HG03575 (cell line): Measurements from ENCODE around the gene PHF3.

Experiments used
- ATAC-seq: cut with Tn5 transposase; IDR thresholded peaks from one replicate; pipeline ENCODE4 v1.9.1; 2021; ENCODE audit not compliant: unreplicated experiment, insufficient number of reproducible peaks, low FRiP score; ENCODE audit errors: extremely low read depth

The PHF3 gene

DNA sequence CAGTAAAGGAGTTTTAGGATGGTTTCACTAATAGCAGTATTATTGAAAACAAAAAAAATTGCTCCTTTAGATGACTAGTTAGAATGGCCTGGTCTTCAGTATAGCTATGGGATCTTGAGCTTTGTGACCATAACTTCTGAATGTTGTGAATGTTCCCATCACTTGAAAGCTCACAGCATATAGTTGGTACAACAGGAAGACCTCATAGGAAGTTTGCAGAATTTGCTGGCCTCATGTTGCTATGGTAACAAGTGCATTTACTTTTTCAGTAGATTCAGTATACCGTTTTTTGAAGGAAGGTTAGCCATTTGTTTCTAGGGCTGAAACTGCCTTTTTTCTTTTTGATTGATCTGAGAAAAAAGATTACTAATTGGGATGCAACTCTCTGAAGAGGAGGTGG lies 8.3 kb downstream of the PHF3 start:
- ATAC-seq, result no peak

DNA sequence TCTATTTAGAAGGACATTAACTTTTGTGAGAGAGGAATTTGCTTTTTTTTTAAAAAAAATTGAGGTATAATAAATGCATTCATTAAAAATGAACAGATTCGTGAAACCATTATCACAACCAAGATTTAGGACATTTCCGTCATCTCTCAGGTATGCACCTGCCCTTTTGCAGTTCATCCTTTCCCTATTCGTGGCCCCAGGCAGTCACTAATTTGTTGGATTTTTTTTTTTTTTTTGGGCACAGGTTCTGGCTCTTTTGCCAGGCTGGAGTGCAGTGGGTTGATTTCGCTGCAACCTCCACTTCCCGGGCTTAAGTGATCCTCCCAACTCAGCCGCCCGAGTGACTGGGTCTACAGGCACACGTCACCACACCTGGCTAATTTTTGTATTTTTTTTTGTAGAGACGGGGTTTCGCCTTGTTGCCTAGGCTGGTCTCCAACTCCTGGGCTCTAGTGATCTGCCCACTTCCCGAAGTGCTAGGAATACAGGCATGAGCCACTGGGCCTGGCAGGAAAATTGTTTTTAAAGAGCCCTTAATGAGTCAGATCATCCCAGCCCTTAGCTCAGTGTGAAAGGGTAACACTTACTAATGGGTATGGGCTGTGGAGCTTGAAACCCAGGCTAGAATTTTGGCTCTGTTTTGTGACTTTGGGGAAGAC lies 9.2 kb downstream of the PHF3 start:
- ATAC-seq, result no peak

DNA sequence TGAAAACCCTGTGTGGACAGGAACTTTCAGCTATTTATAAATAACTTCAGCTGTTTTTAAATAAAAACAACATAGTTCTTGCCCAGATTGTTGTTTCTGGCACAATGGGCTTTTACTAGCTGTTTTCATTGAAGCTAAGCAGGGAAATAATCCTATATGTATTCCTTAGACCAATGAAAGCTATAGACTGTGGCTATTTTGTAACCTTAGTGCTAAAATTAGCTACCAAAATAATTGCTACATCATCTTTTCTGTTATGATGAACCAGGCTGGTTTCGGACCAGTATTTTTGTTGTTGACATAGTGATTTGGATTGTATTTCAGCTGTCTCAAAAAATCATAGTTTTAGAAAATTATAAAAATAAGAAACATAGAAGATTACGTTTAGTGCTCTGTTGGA lies 13.7 kb downstream of the PHF3 start:
- no peak for ATAC-seq

DNA sequence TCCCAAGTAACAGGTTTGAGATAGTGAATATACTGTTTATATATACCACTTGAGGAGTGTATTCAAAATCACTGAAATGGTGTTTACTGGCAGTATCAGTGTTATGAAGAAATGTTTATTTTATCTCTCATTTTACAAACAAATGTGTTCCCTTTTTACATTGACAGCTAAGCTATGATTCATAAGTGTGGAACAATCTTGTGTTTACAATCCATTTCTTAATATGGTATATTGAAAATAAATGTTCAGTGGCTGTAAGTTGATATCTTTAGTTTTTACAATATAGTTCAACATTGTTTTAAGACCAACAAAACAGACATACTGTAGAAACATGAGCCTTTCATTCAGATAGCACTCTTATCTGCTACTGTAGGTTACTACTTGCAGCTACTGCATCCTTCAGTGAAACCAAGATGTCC lies 14.3 kb downstream of the PHF3 start:
- ATAC-seq, result no peak

DNA sequence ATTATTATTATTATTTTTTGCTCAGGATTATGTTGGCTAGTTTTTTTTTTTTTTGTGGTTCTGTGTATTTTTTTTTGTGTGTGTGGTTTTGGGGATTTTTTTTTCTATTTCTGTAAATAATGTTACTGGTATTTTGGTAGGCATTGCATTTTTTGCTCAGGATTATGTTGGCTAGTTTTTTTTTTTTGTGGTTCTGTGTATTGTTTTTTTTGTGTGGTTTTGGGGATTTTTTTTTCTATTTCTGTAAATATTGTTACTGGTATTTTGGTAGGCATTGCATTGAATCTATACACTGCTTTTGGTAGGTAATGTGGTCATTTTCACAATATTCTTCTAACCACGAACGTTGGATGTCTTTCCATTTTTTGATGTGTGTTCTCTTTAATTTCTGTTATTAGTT lies 17.4 kb downstream of the PHF3 start:
- ATAC-seq, result no peak

DNA sequence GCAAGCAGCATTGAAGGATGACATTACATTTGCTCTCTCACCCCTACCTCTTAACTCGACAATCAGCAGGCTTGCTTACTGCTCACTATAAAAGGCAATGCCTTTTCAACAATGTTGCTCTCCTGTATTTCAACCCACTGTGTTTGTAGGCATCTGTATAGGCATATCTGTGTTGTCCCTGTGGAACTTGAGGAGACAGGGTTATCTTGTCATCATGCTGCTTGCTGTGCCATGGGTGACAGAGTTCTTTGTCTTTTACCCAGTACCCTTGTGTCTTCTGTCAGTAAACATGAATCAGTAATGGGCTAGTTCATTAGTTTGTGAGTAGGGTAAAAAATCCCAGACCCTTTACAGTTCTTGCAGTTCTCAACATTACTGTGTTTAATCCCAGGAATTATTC lies 25.2 kb downstream of the PHF3 start:
- no peak for ATAC-seq

DNA sequence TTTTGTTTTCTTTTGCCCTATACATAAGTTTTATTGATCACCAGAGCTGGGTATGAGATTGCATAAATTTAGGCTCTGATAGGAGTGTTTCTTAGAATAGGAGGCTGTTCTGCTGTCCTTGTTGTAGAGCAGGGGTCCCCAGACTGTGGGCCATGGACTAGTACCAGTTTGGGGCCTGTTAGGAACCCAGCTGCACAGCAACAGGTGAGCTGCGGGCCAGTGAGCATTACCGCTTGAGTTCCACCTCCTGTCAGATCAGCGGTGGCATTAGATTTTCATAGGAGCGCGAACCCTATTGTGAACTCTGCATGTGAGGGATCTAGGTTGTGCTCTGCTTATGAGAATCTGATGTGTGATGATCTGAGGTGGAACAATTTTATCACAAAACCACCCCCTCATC lies 26.2 kb downstream of the PHF3 start:
- ATAC-seq, result no peak

DNA sequence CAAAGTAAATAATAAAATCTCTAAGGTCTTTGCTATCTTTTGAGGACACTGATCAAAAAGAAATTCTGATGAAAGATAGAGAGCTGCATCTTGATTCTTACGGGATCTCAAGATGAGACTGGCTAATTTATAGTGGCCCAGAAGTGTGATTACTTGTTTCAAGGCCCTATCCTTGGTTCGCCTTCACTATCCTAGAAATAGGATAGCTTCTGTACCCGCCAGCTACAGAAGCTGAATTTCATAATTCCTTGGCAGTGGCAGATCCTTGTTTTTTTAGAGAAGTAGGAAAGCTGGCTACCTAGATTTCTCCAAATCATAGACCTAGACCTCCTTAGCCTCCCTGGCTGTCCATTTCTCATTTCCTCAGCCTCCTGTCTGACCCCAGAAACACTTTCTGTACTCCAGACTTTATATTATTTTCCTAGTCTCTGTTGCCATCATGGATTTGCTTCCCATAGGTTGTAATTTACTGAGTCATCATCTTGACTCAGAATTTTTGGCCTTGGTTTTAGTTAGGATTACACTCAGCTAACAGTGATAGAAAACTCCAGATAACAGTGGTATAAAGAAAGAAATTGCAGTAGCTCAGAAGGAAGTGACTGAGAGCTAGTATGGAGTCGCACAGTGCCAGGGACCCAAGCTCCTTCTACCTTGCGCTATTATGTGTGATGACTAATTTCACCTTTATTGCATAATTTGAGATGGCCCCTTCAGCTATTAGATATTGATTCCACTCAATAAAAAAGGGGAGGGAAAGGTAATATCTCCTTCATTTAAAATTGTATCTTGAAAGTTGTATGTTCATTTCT lies 27.7 kb downstream of the PHF3 start:
- no peak for ATAC-seq

DNA sequence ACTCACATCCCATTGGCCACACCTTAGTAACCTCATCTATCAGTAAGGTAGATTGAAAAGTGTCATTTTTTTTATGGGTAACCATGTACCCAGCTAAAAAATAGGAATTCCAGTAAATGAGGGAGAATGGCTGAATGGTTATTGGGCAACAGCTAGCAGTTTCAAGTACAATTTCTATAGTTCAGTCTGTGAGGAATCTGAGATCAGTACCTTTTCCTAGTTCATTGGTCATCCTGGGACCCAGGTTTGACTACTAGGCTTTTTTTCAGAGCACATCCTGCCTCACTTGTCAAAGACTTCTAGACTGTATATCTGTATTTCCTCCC lies 28.3 kb downstream of the PHF3 start:
- no peak for ATAC-seq

DNA sequence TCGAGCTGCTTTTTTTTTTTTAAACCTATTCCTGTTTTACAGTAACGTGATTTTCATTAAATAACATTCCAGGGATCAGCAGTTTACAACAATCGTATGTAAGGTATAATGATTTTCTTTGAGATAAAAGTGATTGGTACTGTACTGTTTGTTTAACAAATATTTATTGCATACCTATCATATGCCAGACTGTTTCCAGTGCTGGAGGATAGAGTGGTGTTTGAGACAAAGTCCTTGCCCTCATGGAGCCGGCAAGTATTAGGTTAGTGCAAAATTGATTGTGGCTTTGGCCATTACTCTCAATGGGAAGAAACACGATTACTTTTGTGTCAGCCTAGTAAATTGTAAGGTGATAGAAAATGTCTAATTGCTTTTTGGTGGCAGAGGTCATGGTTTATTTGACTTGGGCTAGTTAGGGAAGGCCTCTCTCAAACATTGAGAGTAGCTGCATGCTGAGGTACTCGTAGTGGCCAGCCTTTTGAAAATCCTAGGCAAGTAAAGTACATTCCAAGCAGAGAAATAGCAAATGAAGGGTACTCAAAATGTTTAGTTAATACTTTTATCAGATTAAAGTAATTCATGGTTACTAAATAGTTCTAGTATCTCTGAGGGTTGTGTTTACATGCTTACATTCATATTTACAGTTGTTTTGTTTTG lies 35.6 kb downstream of the PHF3 start:
- ATAC-seq, result no peak

DNA sequence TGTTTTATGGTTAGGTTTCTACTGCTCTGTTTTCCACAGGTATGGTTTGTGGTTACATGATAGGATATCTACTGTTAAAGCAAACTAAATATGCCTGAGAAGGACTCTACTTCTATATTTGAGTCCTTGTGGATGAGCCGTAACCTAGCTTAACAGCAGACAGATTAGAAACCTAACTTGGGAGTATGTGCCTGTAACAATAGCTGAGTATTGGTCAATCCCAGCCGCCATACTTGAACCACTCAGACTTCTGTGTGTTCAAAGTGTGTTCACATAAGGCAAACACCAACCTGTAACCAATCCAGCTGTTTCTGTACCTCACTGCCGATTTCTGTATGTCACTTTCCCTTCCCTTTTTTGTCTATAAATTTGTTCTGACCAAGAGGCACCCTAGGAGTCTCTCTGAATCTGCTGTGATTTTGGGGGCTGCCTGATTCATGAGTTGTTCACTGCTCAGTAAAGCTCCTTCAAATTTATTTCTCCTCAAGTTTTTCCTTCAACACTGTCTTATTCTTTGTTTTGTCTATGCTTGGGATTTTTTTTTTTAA lies 37.1 kb downstream of the PHF3 start:
- no peak for ATAC-seq

DNA sequence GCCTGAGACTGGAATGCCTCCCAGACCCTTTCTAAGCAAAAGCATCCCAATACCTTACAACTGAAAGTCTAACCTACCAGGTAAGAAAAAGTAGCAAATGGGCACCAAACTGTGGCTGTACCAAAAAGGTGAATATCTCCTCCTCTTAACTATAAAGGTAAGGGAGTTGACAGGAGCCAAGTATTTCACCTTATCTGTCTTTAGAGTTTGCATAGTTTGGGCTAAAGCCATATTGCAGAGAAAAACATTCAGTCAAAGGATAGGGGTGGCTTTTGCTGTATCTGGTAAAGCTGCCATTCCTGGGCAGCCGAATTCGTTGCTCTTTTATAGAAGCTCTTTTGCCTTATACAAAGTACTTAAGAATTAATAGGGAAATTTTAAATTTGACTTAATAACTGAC lies 38.1 kb downstream of the PHF3 start:
- no peak for ATAC-seq

DNA sequence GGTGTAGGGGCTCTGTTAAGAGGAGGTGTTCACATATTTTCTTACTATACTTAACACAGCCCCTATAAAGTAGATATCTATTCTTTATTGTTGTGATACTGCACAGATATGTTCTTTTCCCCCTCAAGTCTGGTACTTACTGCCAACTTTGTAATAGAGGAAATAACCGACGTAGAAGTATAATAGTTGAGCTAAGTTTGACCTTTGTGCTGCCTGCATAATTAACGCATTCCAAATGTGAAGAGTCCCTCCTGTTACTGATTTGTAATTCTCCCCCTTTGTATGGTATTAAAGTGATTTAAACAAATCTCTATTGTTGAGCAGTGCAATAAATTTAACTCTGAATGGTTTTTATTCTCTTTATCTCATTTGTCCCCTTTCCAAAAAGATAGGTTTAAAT lies 39.0 kb downstream of the PHF3 start:
- no peak for ATAC-seq

DNA sequence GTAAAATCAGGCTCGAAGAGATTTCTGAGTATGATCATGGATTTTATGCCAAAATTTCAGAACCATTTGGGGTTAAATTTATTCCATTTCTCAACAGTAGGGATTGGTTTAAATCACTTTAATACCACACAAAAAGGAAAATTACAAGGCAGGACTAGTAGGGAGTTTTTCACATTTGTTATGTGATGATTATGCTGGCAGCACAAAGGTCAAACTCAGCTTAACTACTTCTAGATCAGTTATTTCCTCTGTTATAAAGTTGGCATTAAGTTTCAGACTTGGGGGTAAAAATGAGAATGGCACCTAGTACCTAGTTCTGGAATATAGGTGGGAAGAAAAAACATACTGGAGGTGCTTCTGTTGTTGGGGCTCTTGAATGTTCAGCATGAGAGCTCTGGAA lies 39.5 kb downstream of the PHF3 start:
- no peak for ATAC-seq

DNA sequence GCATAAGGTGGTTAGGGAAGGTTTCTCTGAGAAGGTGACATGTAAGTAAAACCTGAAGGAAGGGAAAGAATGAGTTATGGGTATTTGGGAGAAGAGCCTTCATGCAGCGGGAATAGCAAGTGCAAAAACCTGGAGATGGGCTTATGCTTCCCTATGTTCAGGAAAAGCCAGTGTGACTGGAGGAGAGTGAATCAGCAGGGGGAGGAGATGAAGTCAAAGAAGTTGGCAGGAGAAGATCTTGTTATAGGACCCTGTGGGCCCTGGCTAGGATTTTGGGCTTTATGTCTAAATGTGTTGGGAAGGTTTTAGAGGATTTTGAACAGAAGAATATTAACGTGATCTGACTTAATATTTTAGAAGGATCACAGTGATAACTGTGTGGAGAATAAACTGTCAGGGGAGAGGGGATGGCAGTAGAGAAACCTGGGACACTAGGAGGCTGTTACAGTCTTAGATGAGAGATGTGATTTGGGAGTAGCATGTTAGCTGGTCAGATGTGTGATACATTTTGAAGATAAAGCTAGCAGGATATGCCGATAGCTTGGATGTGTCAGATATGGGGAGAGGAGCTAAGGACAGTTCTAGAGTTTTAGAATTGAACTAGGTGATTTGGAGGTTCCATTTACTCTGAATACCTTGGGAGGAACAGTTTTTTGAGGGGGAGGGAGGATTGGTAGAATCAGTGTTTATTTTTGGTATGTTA lies 41.0 kb downstream of the PHF3 start:
- no peak for ATAC-seq

DNA sequence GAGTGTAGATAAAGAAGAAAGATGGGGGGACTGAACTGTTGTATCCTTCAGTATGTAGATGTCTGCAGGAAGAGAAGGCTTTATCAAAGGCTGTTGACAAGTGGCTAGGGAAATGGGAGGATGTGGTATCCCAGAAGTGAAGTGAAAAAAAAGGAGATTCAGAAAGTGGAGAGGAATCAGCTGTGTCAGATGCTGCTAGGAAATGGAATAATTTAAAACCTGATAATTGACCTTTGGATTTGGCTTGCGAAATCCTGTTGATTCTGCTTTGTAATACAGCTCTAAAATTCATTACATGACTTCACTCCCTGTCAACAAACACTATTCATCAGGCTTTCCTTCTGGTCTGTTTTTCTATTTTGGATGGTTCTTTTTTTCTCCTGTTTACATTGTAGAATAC lies 41.7 kb downstream of the PHF3 start:
- ATAC-seq, result no peak

DNA sequence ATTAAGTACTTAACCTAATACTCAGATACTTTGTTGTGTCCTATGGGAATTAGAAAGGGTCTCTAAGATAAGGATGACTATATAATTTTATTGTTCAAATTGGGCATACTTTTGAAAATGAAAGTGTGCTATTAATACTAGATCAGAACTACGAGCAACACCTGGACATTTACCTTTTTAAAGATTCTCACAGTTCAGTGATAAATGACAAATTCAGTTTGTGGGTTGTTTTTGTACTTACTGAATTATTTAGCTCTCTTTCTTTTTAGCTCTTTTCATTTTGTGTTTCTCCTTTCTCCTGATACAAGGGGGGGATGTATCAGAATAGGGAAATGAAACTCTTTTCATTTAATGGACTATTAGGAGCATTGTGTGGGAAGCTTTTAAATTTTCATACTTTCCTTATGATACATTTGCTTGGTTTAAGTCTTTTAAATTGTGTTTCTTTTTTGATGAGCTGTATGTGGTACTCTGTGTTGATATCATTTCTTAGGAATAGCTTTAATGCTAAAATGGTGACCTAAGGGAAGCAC lies 47.5 kb downstream of the PHF3 start:
- no peak for ATAC-seq

DNA sequence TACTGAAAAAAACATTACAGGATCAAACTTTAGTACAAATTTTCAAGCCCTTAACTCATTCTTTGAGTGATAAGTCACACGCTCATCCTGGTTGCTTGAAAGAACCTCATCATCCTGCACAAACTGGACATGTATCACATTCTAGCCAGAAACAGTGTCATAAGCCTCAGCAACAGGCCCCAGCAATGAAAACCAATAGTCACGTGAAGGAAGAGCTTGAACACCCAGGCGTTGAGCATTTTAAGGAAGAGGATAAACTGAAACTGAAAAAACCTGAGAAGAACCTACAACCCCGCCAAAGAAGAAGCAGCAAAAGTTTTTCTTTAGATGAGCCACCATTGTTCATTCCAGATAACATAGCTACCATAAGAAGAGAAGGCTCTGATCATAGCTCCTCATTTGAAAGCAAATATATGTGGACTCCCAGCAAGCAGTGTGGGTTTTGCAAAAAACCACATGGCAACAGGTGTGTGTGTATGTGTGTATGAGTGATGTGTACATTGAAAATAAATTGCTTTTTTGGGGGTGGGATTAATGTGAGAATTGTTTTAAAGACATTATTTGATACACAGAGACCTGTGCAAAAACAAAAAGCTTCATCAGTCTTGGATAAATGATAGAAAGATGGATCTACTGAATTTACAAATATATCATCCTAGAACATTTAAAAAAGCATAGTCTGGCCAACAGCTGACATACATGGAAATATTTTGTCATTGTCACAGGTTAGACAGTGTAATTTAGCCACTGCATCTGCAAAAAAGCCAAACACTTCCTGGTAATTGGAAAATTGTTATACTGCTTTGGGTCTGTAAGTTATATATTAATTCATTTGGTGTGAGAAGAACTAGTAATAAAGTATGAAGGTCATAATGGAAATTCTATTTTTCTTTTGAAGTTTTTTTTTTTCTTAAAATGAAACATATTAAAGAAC lies 50.1 kb downstream of the PHF3 start:
- peak; percentile 48 for ATAC-seq
